A549 (cell line): ENCODE results near the gene VAV3. TPM values are rescaled to one million over a fixed set of nuclear protein-coding genes. Genes with fewer than 3 reads are reported as not detected.
A peak's percentile ranks its signal among the peaks of the same experiment; 100 is the strongest.

Experiments used
- ATAC-seq, 2 experiments: fragments of 200-7000 bp in 1 of 2; fragments of >200 bp in 1 of 2; cut with Nextera tagmentation in 1 of 2; cut with Tn5 transposase in 1 of 2; 3 replicates each; pipeline versions ENCODE4 v1.8.0 to v1.9.1; 2018 to 2020; ENCODE audit warnings: mild to moderate bottlenecking in 1 of 2, moderate library complexity in 1 of 2
- CTCF ChIA-PET: fragments of 300-600 bp; sonication (Branson Sonifier 250); formaldehyde crosslinking; extraction: SDS; loops from one replicate; lab custom pipeline; 2021; ENCODE audit warnings: antibody characterized with exemption, inconsistent platforms; lab: Yijun Ruan, JAX
- POLR2A ChIA-PET: fragments of 350-600 bp; formaldehyde crosslinking; extraction: SDS; loops from one replicate; lab custom pipeline; 2021; ENCODE audit warnings: antibody characterized with exemption, inconsistent platforms; lab: Yijun Ruan, JAX
- DNase-seq, 2 experiments: peaks; one replicate each; pipeline versions ENCODE4 v3.0.0 to v3.0.0-alpha.2; 2011 to 2016; ENCODE audit warnings: low read depth in 1 of 2, low spot score in 1 of 2
- FAIRE-seq: peaks from 2 replicates; lab custom pipeline; 2011; peaks lifted over from hg19 to GRCh38; lab: Jason Lieb, UNC
- H3K27ac ChIP-seq, 2 experiments: fragments of >200 bp; sonication (Bioruptor Twin); formaldehyde crosslinking; 3 replicates each; pipeline ENCODE4 v1.5.1; 2016 to 2017
- H3K4me1 ChIP-seq: fragments of >200 bp; sonication (Bioruptor Twin); formaldehyde crosslinking; 3 replicates; pipeline ENCODE4 v1.6.1; 2016
- H3K4me2 ChIP-seq: fragments of >200 bp; sonication (Bioruptor Twin); formaldehyde crosslinking; 3 replicates; pipeline ENCODE4 v1.6.1; 2016
- H3K4me3 ChIP-seq: fragments of >200 bp; sonication (Bioruptor Twin); formaldehyde crosslinking; 3 replicates; pipeline ENCODE4 v1.5.1; 2016
- H3K9me3 ChIP-seq: fragments of >200 bp; sonication (Bioruptor Twin); formaldehyde crosslinking; 3 replicates; pipeline ENCODE4 v1.6.1; 2016
- ESRRA ChIP-seq: fragments of 150-350 bp; IDR thresholded peaks from 2 replicates; pipeline ENCODE4 v1.6.1; 2014; ENCODE audit warnings: mild to moderate bottlenecking, low read length, borderline replicate concordance
- FOSL2 ChIP-seq, 2 experiments: fragments of 450-650 bp in 1 of 2; fragments of >200 bp in 1 of 2; sonication (Bioruptor Twin) in 1 of 2; formaldehyde crosslinking; IDR thresholded peaks; 2 replicates each; pipeline versions ENCODE4 v1.5.0 to v1.6.1; 2016 to 2020; ENCODE audit warnings: mild to moderate bottlenecking in 1 of 2, moderate library complexity in 1 of 2
- GATA3 ChIP-seq: IDR thresholded peaks from 2 replicates; pipeline ENCODE4 v1.6.1; 2012; ENCODE audit warnings: borderline replicate concordance
- HOXB13 ChIP-seq: fragments of 250-450 bp; sonication (Bioruptor Pico); IDR thresholded peaks from 2 replicates; pipeline ENCODE4 v1.5.0; 2020; ENCODE audit warnings: low read depth, mild to moderate bottlenecking, moderate library complexity
- JUN ChIP-seq, 2 experiments: fragments of >200 bp; sonication (Bioruptor Twin); formaldehyde crosslinking; IDR thresholded peaks; 2 replicates in 1 of 2; 3 replicates in 1 of 2; pipeline ENCODE4 v1.6.1; 2016 to 2017
- JUNB ChIP-seq: fragments of >200 bp; sonication (Bioruptor Twin); formaldehyde crosslinking; IDR thresholded peaks from 2 replicates; pipeline ENCODE4 v1.6.1; 2016
- MAZ ChIP-seq: fragments of 150-350 bp; IDR thresholded peaks from 2 replicates; pipeline ENCODE4 v1.6.1; 2014; ENCODE audit warnings: antibody characterized with exemption, low read depth, low read length, borderline replicate concordance
- MYC ChIP-seq: IDR thresholded peaks from 2 replicates; pipeline ENCODE4 v1.6.1; 2012; ENCODE audit warnings: mild to moderate bottlenecking, inconsistent platforms, low read length, improper control_type of control experiment, borderline replicate concordance
- NFE2L2 ChIP-seq: fragments of 150-350 bp; conservative IDR thresholded peaks from 2 replicates; pipeline ENCODE4 v1.6.1; 2014; ENCODE audit warnings: low read length
- PHF8 ChIP-seq: fragments of 200-600 bp; sonication (generic); IDR thresholded peaks from 2 replicates; pipeline ENCODE4 v1.6.1; 2016; ENCODE audit warnings: low read depth, mild to moderate bottlenecking, antibody characterized with exemption, moderate library complexity, borderline replicate concordance
- POLR2A ChIP-seq: IDR thresholded peaks from 2 replicates; pipeline ENCODE4 v1.6.1; 2012; ENCODE audit warnings: mild to moderate bottlenecking, low read length
- RAD21 ChIP-seq, 2 experiments: fragments of >200 bp in 1 of 2; sonication (Bioruptor Twin) in 1 of 2; formaldehyde crosslinking in 1 of 2; IDR thresholded peaks in 1 of 2; conservative IDR thresholded peaks in 1 of 2; 2 replicates in 1 of 2; 3 replicates in 1 of 2; pipeline ENCODE4 v1.6.1; 2012 to 2018; ENCODE audit warnings: inconsistent platforms in 1 of 2
- RFX5 ChIP-seq: fragments of 450-650 bp; IDR thresholded peaks from 2 replicates; pipeline ENCODE4 v1.7.1; 2014; ENCODE audit warnings: antibody characterized with exemption, mild to moderate bottlenecking, moderate library complexity
- RNF2 ChIP-seq: fragments of 200-600 bp; sonication (generic); IDR thresholded peaks from 2 replicates; pipeline ENCODE4 v1.6.1; 2016; ENCODE audit warnings: low read depth, mild to moderate bottlenecking, antibody characterized with exemption, moderate library complexity, borderline replicate concordance
- SMC3 ChIP-seq: fragments of >200 bp; sonication (Bioruptor Twin); formaldehyde crosslinking; IDR thresholded peaks from 3 replicates; pipeline ENCODE4 v1.6.1; 2018; ENCODE audit warnings: inconsistent platforms
- TP53 ChIP-seq: fragments of 250-450 bp; sonication (Bioruptor Pico); IDR thresholded peaks from 2 replicates; pipeline ENCODE4 v1.5.0; 2021; ENCODE audit warnings: mild to moderate bottlenecking, moderate library complexity
- WGBS: methylation state at CpG from one replicate; pipeline ENCODE4 v1.1.6; 2017; ENCODE audit errors: missing lambda C conversion rate; 5-methylcytosine and 5-hydroxymethylcytosine counted together
- polyA plus RNA-seq, 4 experiments: library from polyadenylated mRNA; depleted of rRNA in 3 of 4; stranded (reverse); fragments of >200 nt; fragmentation: RNase III in 1 of 4; extraction: RNeasy Plus Mini Kit Qiagen cat#74134 plus additional on column Dnase treatment in 1 of 4; gene quantifications; 2 replicates in 3 of 4; 3 replicates in 1 of 4; pipeline ENCODE4 v1.2.3, GENCODE V29; 2011 to 2017
- TF ChIP-seq, protein P1 (sequence below): IDR thresholded peaks from 2 replicates; pipeline ENCODE4 v1.6.1; 2012; ENCODE audit warnings: low read depth, borderline replicate concordance
- TF ChIP-seq, protein P2 (sequence below): IDR thresholded peaks from 2 replicates; pipeline ENCODE4 v1.6.1; 2012
- TF ChIP-seq, protein P3 (sequence below): fragments of 200-600 bp; sonication (generic); IDR thresholded peaks from 2 replicates; pipeline ENCODE4 v1.6.1; 2016; ENCODE audit warnings: antibody characterized with exemption, mild to moderate bottlenecking, moderate library complexity
- TF ChIP-seq, protein P4 (sequence below): IDR thresholded peaks from 2 replicates; pipeline ENCODE4 v1.6.1; 2012

The VAV3 gene
- polyA plus RNA-seq, 2 of the 4 experiments (the other 2 are of a cell fraction) = 12.8 to 22.7 TPM

DNA sequence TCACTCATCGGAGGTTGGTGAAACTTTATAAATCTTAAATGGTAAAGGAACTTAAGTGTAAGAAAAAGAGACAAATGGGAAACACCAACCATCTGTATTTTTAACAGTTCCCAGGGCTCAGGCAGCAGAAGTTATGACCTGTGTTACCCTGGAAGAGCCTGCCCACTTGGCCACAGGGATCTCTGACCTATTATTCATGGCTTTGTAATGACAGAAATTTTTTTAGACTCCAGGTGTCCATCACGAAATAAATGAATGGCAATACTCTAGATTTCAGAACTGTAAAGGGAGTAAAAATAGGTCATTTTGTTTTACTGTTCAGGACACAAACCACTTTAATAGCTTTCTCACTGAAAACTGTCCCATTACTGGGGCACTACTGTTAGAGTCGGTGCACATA is 389.8 kb downstream of the VAV3 start (continued):
- no peak for TF ChIP-seq ESRRA
- no peak for TF ChIP-seq MAZ
- TF ChIP-seq HOXB13 = no peak
- no peak for TF ChIP-seq JUNB
- no peak for TF ChIP-seq GATA3

DNA sequence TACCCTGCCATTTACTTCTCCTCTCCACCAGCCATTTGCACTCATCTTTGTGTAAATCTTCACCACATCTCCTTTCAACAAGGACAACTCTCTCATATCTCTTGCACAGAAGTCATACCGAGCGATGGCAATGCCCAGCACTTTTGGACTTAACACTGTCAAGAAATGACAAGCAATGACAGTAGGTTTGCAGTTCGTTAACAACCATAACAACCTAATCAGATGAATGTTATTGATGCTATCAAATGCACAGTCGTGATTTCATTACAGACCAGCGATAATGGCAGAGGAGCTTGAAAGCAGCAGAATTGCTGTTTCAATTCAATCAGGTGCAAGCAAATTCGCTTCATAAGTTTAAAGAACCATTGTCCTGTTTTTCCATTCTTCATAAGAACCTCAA is 390.9 kb downstream of the VAV3 start:
- Histone ChIP-seq H3K4me1 (peaks cover 28% of the 10 kb centered on the region), H3K4me3 (no peak overlapping the region), H3K4me2 (no peak overlapping the region), H3K9me3 (no peaks in the 10 kb centered on the region), H3K27ac (no peak overlapping the region)
- ChIA-PET CTCF (no interaction called here), POLR2A (no interaction called here)
- FAIRE-seq (no peak), ATAC-seq (no peak), DNase-seq (no peak)
- TF ChIP-seq, protein P1, sequence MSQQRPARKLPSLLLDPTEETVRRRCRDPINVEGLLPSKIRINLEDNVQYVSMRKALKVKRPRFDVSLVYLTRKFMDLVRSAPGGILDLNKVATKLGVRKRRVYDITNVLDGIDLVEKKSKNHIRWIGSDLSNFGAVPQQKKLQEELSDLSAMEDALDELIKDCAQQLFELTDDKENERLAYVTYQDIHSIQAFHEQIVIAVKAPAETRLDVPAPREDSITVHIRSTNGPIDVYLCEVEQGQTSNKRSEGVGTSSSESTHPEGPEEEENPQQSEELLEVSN = no peak
- TF ChIP-seq TP53 (CRISPR knock-in tag) = no peak
- no peak for TF ChIP-seq ESRRA
- TF ChIP-seq RAD21 (conservative IDR thresholded peaks at IDR 0.05 in 1 of 2, IDR thresholded peaks at IDR 0.05 in 1 of 2) = no peak
- no peak for TF ChIP-seq RNF2
- TF ChIP-seq, protein P2, sequence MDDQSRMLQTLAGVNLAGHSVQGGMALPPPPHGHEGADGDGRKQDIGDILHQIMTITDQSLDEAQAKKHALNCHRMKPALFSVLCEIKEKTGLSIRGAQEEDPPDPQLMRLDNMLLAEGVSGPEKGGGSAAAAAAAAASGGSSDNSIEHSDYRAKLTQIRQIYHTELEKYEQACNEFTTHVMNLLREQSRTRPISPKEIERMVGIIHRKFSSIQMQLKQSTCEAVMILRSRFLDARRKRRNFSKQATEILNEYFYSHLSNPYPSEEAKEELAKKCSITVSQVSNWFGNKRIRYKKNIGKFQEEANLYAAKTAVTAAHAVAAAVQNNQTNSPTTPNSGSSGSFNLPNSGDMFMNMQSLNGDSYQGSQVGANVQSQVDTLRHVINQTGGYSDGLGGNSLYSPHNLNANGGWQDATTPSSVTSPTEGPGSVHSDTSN = no peak
- TF ChIP-seq, protein P3, sequence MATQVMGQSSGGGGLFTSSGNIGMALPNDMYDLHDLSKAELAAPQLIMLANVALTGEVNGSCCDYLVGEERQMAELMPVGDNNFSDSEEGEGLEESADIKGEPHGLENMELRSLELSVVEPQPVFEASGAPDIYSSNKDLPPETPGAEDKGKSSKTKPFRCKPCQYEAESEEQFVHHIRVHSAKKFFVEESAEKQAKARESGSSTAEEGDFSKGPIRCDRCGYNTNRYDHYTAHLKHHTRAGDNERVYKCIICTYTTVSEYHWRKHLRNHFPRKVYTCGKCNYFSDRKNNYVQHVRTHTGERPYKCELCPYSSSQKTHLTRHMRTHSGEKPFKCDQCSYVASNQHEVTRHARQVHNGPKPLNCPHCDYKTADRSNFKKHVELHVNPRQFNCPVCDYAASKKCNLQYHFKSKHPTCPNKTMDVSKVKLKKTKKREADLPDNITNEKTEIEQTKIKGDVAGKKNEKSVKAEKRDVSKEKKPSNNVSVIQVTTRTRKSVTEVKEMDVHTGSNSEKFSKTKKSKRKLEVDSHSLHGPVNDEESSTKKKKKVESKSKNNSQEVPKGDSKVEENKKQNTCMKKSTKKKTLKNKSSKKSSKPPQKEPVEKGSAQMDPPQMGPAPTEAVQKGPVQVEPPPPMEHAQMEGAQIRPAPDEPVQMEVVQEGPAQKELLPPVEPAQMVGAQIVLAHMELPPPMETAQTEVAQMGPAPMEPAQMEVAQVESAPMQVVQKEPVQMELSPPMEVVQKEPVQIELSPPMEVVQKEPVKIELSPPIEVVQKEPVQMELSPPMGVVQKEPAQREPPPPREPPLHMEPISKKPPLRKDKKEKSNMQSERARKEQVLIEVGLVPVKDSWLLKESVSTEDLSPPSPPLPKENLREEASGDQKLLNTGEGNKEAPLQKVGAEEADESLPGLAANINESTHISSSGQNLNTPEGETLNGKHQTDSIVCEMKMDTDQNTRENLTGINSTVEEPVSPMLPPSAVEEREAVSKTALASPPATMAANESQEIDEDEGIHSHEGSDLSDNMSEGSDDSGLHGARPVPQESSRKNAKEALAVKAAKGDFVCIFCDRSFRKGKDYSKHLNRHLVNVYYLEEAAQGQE = no peak
- no peak for TF ChIP-seq POLR2A
- no peak for TF ChIP-seq SMC3
- TF ChIP-seq MYC = no peak
- no peak for TF ChIP-seq JUN (IDR thresholded peaks at IDR 0.05)
- TF ChIP-seq, protein P4, sequence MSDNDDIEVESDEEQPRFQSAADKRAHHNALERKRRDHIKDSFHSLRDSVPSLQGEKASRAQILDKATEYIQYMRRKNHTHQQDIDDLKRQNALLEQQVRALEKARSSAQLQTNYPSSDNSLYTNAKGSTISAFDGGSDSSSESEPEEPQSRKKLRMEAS = no peak
- TF ChIP-seq GATA3 = no peak
- TF ChIP-seq PHF8 = no peak
- no peak for TF ChIP-seq RFX5
- no peak for TF ChIP-seq NFE2L2
- WGBS = 80% methylated on average over 6 of the region's 6 CpGs

DNA sequence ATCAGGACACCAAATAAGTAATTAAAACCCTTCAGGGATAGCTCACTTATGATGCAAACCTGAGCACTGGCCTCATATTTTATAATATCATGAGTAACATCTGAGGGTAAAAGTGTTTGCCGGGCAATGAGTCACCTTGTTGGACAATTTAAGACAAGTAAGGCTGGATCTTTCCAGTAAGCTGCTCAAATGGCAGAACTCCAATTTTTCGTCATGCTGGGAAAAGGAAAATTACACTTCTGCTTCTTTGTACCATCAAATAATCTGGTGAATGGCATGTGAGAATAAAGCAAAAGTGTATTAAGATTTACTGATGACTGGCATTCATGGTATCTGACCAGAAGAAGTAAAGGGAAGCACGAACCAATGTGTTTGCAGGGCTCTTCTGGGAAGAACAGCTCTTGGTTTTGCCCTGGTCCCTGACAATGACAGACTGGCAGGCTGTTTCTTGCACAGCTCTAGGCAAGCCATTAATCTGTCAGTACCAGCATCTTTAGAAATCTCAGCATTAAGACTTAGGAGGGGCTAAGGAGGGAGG is 392.2 kb downstream of the VAV3 start:
- peaks cover 28% of the 10 kb centered on the region for H3K4me1 ChIP-seq
- H3K9me3 ChIP-seq = no peaks in the 10 kb centered on the region
- peak overlapping the region; percentile 31 to 32; a peak in 2 of 6 replicates for H3K27ac ChIP-seq
- 23% methylated on average over 3 of the region's 3 CpGs for WGBS
- ATAC-seq (peak; percentile 47 to 78; a peak in 3 of 6 replicates), FAIRE-seq (no peak), DNase-seq (peak in 1 of 2 experiments; percentile 35)
- H3K4me2 ChIP-seq = peak overlapping the region; percentile 59
- H3K4me3 ChIP-seq = no peak overlapping the region
- TF ChIP-seq FOSL2 (IDR thresholded peaks at IDR 0.05) (no peak), FOSL2 (CRISPR knock-in tag; IDR thresholded peaks at IDR 0.05) (peak; percentile 43; the same call in 1 of the 2 replicates), RNF2 (no peak)
- CTCF ChIA-PET = interaction anchor here (0.6 kb wide), 1 partner anchor 163 kb away, joined by 3 read pairs; no protein-coding TSS in a partner anchor
- POLR2A ChIA-PET = no interaction called here
